ENCODE results near the gene THSD7A. TPM values are rescaled to one million over a fixed set of nuclear protein-coding genes. Genes with fewer than 3 reads are reported as not detected.

THSD7A gene
- total and polyA plus RNA-seq, 10 of the 15 experiments (the other 5 are each of a cell fraction or from before 2014, with no cell fraction given) = 0.03 to 0.09 (median 0.03) TPM; not detected in 7

GRCh38 chr7:11841657-11842056 lies 9.7 kb upstream of the THSD7A start:
- H3K9me3 ChIP-seq (replicated peaks; ENCODE audit: control insufficient read depth, insufficient read depth, low read length) = no peaks in the 10 kb centered on the region
- no peak for ATAC-seq
- TF ChIP-seq MEF2B (IDR thresholded peaks at IDR 0.05; ENCODE audit: partially characterized antibody, poor library complexity, severe bottlenecking) = no peak
- no peak for TF ChIP-seq MLLT1 (IDR thresholded peaks at IDR 0.05)
- TF ChIP-seq RFX5 (IDR thresholded peaks at IDR 0.05; ENCODE audit: low read depth, low read length) = no peak
- no peak for TF ChIP-seq KAT2A (conservative IDR thresholded peaks at IDR 0.05; ENCODE audit: control insufficient read depth, low read depth, low read length)
- no peak for TF ChIP-seq BMI1 (IDR thresholded peaks at IDR 0.05; ENCODE audit: borderline replicate concordance)
- TF ChIP-seq TBL1XR1 (IDR thresholded peaks at IDR 0.05; ENCODE audit: low read depth, low read length) = no peak
- no peak for TF ChIP-seq SIN3A (IDR thresholded peaks at IDR 0.05; ENCODE audit: low read depth, low read length)
- no peak for TF ChIP-seq SUPT20H (IDR thresholded peaks at IDR 0.05; ENCODE audit: borderline replicate concordance, control insufficient read depth, low read depth, low read length)
- TF ChIP-seq NBN (IDR thresholded peaks at IDR 0.05) = no peak
- TF ChIP-seq CEBPB (IDR thresholded peaks at IDR 0.05; ENCODE audit: borderline replicate concordance in 1 of 2, low read depth in 2 of 2, low read length in 2 of 2) = no peak
- no peak overlapping the region for H3K9ac ChIP-seq (ENCODE audit: control insufficient read depth, insufficient read depth, low read length)
- CTCF ChIA-PET = no interaction called here
- H3K4me3 ChIP-seq = no peak overlapping the region
- no peaks in the 10 kb centered on the region for H3K79me2 ChIP-seq (ENCODE audit: control insufficient read depth, insufficient read depth, low read length)
- RAD21 ChIA-PET (ENCODE audit: unreplicated experiment) = no interaction called here
- no peaks in the 10 kb centered on the region for H3K4me1 ChIP-seq (ENCODE audit: control insufficient read depth, insufficient read depth, low read length)
- in situ Hi-C loops (cut with MboI) = no loop called here
- H3K36me3 ChIP-seq (ENCODE audit: control insufficient read depth in 2 of 2, insufficient read depth in 2 of 2, low read length in 1 of 2) = no peaks in the 10 kb centered on the region
- no peak overlapping the region for H2AFZ ChIP-seq (ENCODE audit: control insufficient read depth, low read depth, low read length)
- no peak overlapping the region for H3K27ac ChIP-seq (ENCODE audit: control insufficient read depth, insufficient read depth)
- no peak overlapping the region for H3K4me2 ChIP-seq (ENCODE audit: control insufficient read depth, insufficient read depth)
- DNase-seq (ENCODE audit: low read depth, low spot score) = no peak
- no peak for FAIRE-seq
- no peaks in the 10 kb centered on the region for H3K27me3 ChIP-seq (replicated peaks in 1 of 2; ENCODE audit: control insufficient read depth in 2 of 2, insufficient read depth in 2 of 2, low read length in 1 of 2)
- H4K20me1 ChIP-seq (ENCODE audit: control insufficient read depth, insufficient read depth) = no peaks in the 10 kb centered on the region
- POLR2A ChIA-PET = no interaction called here
- intact Hi-C loops (cut with micrococcal nuclease; ENCODE audit: unreplicated experiment) = no loop called here
- no TSS peak for BruUV-seq (replicated peaks)
- SMC1A ChIA-PET (ENCODE audit: uncharacterized antibody, unreplicated experiment) = no interaction called here
